Inflammatory macrophage treated with lipopolysaccharide for 4 hours (primary cell): ENCODE measurements around the gene SMARCC2.
"Not testable (repeated sequence)": the region's sequence is repeated elsewhere in the genome, so short reads cannot be mapped to it uniquely, and the experiment has no call there.

Experiments used
- DNase-seq: peaks from one replicate; pipeline ENCODE4 v3.0.0-alpha.2; 2020

SMARCC2 gene

DNA sequence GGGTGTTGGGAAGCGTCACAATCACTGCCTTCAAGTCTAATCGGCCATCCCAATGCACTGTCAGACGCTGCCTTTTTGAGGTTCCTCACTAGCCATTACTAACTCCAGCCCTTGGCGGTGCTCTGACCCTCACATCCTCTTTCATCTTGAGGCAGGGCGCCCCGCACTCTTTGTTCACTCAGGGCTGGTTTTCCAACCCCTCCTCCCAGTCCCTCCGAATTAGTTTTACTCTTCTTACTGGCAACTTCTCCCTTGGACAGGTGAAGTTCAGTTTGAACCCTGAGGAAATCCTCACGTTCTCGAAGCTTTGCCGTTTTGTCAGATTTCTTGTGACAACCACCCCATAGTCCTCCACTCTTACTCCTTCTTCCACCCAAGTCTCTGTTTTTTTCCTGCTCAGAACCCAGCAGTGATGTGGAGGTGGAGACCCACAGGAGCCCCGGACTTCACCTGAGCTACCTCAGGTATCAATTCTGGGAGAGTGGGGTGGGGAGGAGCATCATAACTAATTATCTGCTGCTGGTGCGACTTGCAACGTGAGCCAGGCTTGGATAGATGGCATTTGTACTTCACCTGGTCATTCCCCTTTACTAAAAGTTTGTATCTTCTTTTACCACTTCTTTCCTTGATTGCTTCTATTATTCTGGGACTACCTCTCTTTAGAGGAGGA lies 70.5 kb downstream of the SMARCC2 start:
- DNase-seq: peak; percentile 60

DNA sequence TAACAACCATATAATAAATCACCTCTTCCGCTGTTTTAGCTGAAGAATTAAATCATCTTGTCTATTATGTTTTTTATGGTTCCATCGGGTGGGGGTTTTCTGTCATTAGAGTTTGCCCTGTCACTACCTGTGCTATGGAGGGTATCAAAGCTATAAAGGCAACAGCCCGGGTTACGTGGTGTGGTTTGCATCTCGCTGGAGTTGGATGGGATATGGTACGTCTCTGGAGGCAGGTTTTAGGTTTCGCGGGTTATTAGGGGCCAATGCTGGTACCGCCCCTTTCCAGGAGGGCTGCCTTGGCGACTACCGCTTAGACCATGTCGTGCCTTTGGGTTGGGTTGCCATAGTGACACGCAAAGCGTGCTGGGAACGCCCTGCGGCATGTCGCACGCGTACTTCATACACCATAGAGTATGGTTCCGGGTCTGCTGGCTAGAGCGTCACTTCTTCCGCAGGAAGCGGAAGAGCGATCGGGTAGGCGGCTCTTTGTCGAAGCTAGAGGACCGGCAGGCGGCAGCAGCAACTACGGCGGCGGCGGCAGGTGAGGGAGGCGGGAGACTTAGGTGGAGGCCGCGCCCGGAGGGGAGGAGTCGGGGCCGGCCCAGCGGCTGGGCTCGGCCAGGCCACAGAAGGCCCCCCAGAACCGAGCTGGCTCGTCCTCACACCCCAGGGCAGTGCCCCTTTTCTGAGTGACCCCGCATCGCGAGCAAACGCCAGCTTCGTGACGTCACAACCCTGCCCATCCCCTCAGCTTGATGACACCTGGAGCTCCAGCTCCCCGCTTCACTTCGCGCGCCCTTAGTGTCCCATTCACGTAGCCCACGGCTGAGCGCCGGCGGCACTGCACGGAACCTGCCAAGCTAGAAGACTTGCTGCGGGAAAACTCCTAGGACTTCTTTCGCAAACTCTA lies 71.2 kb downstream of the SMARCC2 start, which contains the start of gene ZC3H10:
Gene ZC3H10 (plus strand): TSS at position 489 of the 910 bp plus-strand sequence. CDS start 2,297 bp downstream, outside the sequence.
- DNase-seq: peak; percentile 99

GRCh38 chr12:56117082-56117706 lies 72.1 kb downstream of the SMARCC2 start:
- DNase-seq: not testable (repeated sequence)

DNA sequence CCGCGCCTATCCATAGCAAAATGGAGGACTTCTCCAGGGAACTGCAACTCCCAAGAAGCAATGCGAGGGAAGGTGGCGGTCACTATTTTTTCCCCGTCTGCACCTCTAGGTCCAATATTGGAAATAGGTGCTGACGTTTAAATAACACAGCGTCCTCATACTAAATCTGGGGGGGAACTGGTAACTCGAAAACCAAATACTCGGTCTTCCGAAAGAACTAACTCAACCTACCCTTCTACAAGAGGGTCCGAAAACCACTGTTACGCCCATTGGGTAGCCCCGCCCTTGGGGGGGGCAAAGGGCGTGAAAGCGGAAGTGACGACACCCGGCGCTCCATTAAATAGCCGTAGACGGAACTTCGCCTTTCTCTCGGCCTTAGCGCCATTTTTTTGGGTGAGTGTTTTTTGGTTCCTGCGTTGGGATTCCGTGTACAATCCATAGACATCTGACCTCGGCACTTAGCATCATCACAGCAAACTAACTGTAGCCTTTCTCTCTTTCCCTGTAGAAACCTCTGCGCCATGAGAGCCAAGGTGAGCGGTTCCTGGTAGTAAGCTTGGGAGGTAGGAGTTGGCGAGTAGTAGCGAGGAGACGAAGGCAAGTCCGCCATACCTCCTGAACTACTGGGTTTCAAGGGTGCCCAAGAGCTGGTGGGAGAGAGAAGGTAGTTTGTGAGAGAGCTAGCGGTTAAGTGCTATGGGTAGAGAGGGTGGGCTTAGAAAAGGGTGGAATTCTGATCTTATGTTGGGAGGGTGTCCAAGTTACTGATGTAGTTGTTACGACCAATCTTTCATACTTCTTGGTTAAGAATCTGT lies 72.8 kb downstream of the SMARCC2 start, which contains the start of gene RPL41:
Gene RPL41 (plus strand): TSS at position 367 of the 815 bp plus-strand sequence.
- peak; percentile 94 for DNase-seq

DNA sequence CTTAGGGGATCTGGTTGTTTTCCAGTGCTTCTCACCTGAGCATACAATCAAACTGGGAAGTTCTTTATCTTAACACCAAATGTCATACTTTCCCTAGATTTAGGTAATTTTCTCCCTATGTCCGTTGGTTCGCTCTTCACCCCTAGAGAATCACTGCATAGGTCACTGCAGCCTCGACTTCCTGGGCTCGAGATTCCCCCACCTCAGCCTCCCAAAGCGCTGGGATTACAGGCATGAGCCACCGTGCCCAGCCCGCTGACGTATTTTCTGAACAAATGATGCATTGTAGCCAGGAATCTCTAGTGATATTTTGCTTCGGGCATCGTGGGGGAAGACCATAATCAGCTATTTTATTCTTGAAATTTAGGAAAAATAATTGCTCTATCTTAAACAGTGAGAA lies 74.0 kb downstream of the SMARCC2 start:
- DNase-seq: no peak

- DNase-seq: no peak
Observed at GRCh38 chr12:56114084-56114483, 75.2 kb downstream of the SMARCC2 start.
